ENCODE measurements around the gene NARF.
"Not testable (repeated sequence)": the region's sequence is repeated elsewhere in the genome, so short reads cannot be mapped to it uniquely, and the experiment has no call there.

The NARF gene

GRCh38 chr17:82496529-82497434 is 38.2 kb downstream of the NARF start:
- peak; percentile 58 for DNase-seq (ENCODE audit: low read depth, low spot score)

- DNase-seq (ENCODE audit: low read depth, low spot score) = no peak
Measured at GRCh38 chr17:82497483-82498405, 39.2 kb downstream of the NARF start.

- no peak for DNase-seq (ENCODE audit: low read depth, low spot score)
Measured at GRCh38 chr17:82502207-82502606, 43.7 kb downstream of the NARF start.

GRCh38 chr17:82503094-82503727 is 44.7 kb downstream of the NARF start:
- no peak for DNase-seq (ENCODE audit: low read depth, low spot score)

- DNase-seq (ENCODE audit: low read depth, low spot score) = no peak
Measured at GRCh38 chr17:82503728-82504308, 45.3 kb downstream of the NARF start.

- DNase-seq (ENCODE audit: low read depth, low spot score) = no peak
Measured at GRCh38 chr17:82505296-82505695, 46.8 kb downstream of the NARF start.

GRCh38 chr17:82506402-82506801 is 47.9 kb downstream of the NARF start:
- DNase-seq (ENCODE audit: low read depth, low spot score) = not testable (repeated sequence)

GRCh38 chr17:82507631-82508175 is 49.2 kb downstream of the NARF start:
- DNase-seq (ENCODE audit: low read depth, low spot score) = no peak

GRCh38 chr17:82511642-82512041 is 53.1 kb downstream of the NARF start:
- DNase-seq (ENCODE audit: low read depth, low spot score) = not testable (repeated sequence)

GRCh38 chr17:82513864-82514263 is 55.3 kb downstream of the NARF start:
- DNase-seq (ENCODE audit: low read depth, low spot score) = not testable (repeated sequence)

- DNase-seq (ENCODE audit: low read depth, low spot score) = no peak
Measured at GRCh38 chr17:82517230-82517865, 58.8 kb downstream of the NARF start.

GRCh38 chr17:82518826-82519810 is 60.6 kb downstream of the NARF start, which contains the start of gene FOXK2:
FOXK2 (plus strand) TSS chr17:82519732; CDS start chr17:82519889, 157 bp downstream.
- DNase-seq (ENCODE audit: low read depth, low spot score) = peak; percentile 87

GRCh38 chr17:82519971-82520903 is 61.7 kb downstream of the NARF start:
- no peak for DNase-seq (ENCODE audit: low read depth, low spot score)

- DNase-seq (ENCODE audit: low read depth, low spot score) = no peak
Measured at GRCh38 chr17:82524540-82524939, 66.0 kb downstream of the NARF start.

- no peak for DNase-seq (ENCODE audit: low read depth, low spot score)
Measured at GRCh38 chr17:82525712-82526111, 67.2 kb downstream of the NARF start.

GRCh38 chr17:82527898-82528297 is 69.4 kb downstream of the NARF start:
- no peak for DNase-seq (ENCODE audit: low read depth, low spot score)

GRCh38 chr17:82528484-82529265 is 70.1 kb downstream of the NARF start:
- no peak for DNase-seq (ENCODE audit: low read depth, low spot score)

Data from brain pericyte (primary cell).